Measurements from ENCODE around the gene VSIG10L2. TPM values are rescaled to one million over a fixed set of nuclear protein-coding genes. Genes with fewer than 3 reads are reported as not detected.

Gene VSIG10L2
- total RNA-seq, 5 donors from 2014 or later (not counting 1 experiment from before 2014, with no cell fraction given): not detected

DNA sequence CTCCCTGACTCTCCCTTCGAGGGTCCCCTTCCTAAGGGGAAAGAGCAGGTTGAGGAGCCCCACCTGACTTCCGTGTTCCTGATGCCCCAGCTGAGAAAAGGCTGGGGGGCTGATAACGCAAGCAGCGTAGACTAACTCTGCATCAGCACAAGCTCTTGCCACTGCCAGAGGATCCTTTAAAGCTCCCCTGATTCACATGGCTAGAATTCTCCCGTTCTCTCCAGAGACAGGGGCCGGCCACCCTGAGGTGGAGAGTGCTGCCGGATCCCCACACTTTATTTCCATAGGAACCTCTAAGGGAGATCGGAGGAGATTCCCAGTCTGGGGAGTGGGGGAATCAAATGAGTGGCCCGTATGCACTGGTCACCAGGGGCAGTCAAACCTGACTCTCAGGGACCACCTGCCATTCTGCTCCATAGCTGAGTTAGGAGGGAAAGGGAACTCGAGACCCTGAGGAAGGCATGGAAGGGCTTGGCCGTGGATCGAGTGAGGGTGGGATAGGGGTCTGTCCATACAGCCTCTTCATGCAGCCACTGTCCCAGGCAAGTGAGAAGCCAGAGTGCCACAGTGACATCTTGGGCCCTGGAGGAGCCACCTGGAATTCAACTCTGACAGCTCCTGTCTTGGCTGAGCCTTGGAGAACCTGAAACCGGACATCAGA is 1.4 kb upstream of the VSIG10L2 start:
- H3K27ac ChIP-seq (ENCODE audit: low read length): no peak overlapping the region
- no peak overlapping the region for H3K27ac Mint-ChIP-seq
- WGBS (ENCODE audit: insufficient coverage): 57% methylated on average over 5 of the region's 13 CpGs
- peaks cover 0 to 7% of the 10 kb centered on the region in 2 donors for H3K27me3 Mint-ChIP-seq
- ChIA-PET CTCF (interaction anchor here in 1 of 2 donors (1.0 kb wide), 1 partner anchor 249 kb away, joined by 3 read pairs; no protein-coding TSS in a partner anchor), POLR2A (interaction anchor here in 1 of 2 donors (0.7 kb wide), 1 partner anchor 1179 kb away, joined by 3 read pairs; no protein-coding TSS in a partner anchor)
- H3K27me3 ChIP-seq (replicated peaks in 1 of 2; ENCODE audit: control insufficient read depth in 2 of 2, extremely low read depth in 1 of 2, insufficient read depth in 2 of 2, low read length in 1 of 2): peaks cover 0 to 30% of the 10 kb centered on the region in 2 experiments
- no peaks in the 10 kb centered on the region for H3K9me3 Mint-ChIP-seq
- no peaks in the 10 kb centered on the region for H3K36me3 Mint-ChIP-seq
- H3K9me3 ChIP-seq: no peaks in the 10 kb centered on the region
- no peak overlapping the region for H3K4me3 Mint-ChIP-seq
- H3K36me3 ChIP-seq (ENCODE audit: control insufficient read depth in 2 of 2, extremely low read depth in 1 of 2, insufficient read depth in 1 of 2, low read length in 1 of 2): no peaks in the 10 kb centered on the region
- peaks cover 0 to 4% of the 10 kb centered on the region in 2 experiments for H3K4me1 ChIP-seq (ENCODE audit: control insufficient read depth in 1 of 2, extremely low read depth in 1 of 2, insufficient read depth in 2 of 2, low read length in 2 of 2)
- peaks cover 3 to 7% (median 6%) of the 10 kb centered on the region in 3 donors for H3K4me1 Mint-ChIP-seq
- ATAC-seq (replicated peaks in 1 of 4) (no peak), DNase-seq (no peak)
- H3K4me3 ChIP-seq (ENCODE audit: control insufficient read depth in 1 of 2, extremely low read depth in 1 of 2, low read length in 1 of 2): no peak overlapping the region

DNA sequence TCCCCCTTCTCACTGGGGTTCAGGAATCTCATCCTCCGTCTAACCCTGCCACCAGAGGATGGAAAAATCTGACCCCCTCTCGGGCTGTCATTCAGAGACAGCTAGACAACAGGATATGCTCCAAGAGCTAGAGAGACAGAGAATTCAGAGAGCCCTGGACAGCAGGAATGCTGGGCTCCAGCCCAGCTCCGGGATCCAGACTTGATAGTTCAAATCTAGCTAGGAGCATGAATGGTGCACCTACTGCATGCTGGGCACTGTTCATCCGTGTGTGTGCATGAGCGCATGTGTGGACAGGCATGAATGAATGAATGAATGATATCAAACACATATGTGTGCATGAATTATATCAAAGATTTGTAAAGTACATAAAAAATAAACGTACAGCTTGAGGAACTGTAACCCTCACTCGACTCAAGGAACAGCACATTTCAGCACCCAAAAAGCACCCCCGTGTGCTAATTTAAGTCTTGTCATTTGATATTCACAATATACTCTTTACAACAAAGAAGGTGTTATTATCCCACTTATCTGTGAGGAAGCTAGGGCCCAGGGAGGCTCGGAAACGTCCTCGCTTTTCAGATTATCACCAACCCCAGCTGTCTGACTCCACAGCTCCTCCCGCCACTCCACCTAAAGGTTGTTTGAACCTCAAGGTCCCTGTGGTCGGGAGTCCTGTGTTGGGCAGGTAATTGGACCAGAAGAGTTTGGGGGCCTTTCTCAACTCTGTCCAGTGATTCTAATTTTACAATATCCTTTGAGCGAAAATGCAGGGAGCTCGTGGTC is 640 bp upstream of the VSIG10L2 start:
- Histone ChIP-seq H3K9me3 (no peaks in the 10 kb centered on the region), H3K27ac (ENCODE audit: low read length) (no peak overlapping the region), H3K27me3 (replicated peaks in 1 of 2; ENCODE audit: control insufficient read depth in 2 of 2, extremely low read depth in 1 of 2, insufficient read depth in 2 of 2, low read length in 1 of 2) (peaks cover 0 to 35% of the 10 kb centered on the region in 2 experiments), H3K4me3 (ENCODE audit: control insufficient read depth in 1 of 2, extremely low read depth in 1 of 2, low read length in 1 of 2) (no peak overlapping the region), H3K4me1 (ENCODE audit: control insufficient read depth in 1 of 2, extremely low read depth in 1 of 2, insufficient read depth in 2 of 2, low read length in 2 of 2) (peaks cover 0 to 4% of the 10 kb centered on the region in 2 experiments), H3K36me3 (ENCODE audit: control insufficient read depth in 2 of 2, extremely low read depth in 1 of 2, insufficient read depth in 1 of 2, low read length in 1 of 2) (no peaks in the 10 kb centered on the region)
- no peak for ATAC-seq (replicated peaks in 1 of 4)
- Mint-ChIP-seq H3K9me3 (no peaks in the 10 kb centered on the region), H3K36me3 (no peaks in the 10 kb centered on the region), H3K27me3 (peaks cover 0 to 8% of the 10 kb centered on the region in 2 donors), H3K27ac (no peak overlapping the region), H3K4me1 (peaks cover 3 to 7% (median 6%) of the 10 kb centered on the region in 3 donors), H3K4me3 (no peak overlapping the region)
- 55% methylated on average over 4 of the region's 15 CpGs for WGBS (ENCODE audit: insufficient coverage)
- POLR2A ChIA-PET: interaction anchor here in 1 of 2 donors (0.7 kb wide), 1 partner anchor 1178 kb away, joined by 3 read pairs; no protein-coding TSS in a partner anchor
- CTCF ChIA-PET: interaction anchor here (0.7 to 1.0 kb wide), 2 partner anchors 20 to 249 kb away, joined by 3 read pairs; no protein-coding TSS in a partner anchor
- DNase-seq: peak in 1 of 35 experiments; percentile 7

DNA sequence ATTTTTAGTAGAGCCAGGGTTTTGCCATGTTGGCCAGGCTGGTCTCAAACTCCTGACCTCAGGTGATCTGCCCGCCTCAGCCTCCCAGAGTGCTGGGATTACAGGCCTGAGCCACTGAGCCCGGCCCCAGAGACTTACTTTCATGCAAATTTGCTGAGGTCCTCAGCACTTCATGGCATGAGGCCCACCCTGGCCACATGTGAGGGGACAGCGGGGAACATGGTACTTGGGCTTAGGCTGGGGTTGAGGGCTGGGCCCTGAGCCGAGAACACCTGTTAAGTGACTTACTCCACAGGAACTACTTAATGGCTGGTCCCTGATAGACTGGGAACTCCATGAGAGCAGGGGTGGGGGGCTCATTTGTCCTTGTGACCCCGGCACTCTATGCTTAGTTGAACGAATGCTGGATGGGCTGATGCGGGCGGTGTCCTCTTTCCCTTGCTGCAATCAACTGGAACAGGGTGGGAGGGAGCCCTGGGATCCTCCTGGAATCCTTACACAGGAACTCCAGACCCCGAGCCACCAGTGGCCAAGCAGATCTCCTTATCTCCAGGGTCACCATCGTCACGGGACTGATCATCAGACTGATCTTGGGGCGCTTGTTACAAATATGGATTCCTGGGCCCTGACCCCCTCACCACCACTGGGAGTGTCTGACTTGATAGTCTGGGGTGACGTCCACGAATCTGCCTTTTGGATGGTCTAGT is 1.0 kb downstream of the VSIG10L2 start:
- WGBS (ENCODE audit: insufficient coverage): 51% methylated on average over 2 of the region's 14 CpGs
- H3K27me3 ChIP-seq (replicated peaks in 1 of 2; ENCODE audit: control insufficient read depth in 2 of 2, extremely low read depth in 1 of 2, insufficient read depth in 2 of 2, low read length in 1 of 2): peaks cover 0 to 34% of the 10 kb centered on the region in 2 experiments
- H3K9me3 Mint-ChIP-seq: no peaks in the 10 kb centered on the region
- H3K4me1 Mint-ChIP-seq: peaks cover 3 to 7% (median 5%) of the 10 kb centered on the region in 3 donors
- H3K27ac ChIP-seq (ENCODE audit: low read length): no peak overlapping the region
- no peak overlapping the region for H3K4me3 ChIP-seq (ENCODE audit: control insufficient read depth in 1 of 2, extremely low read depth in 1 of 2, low read length in 1 of 2)
- no peak for DNase-seq
- H3K36me3 Mint-ChIP-seq: no peaks in the 10 kb centered on the region
- H3K9me3 ChIP-seq: no peaks in the 10 kb centered on the region
- ChIA-PET CTCF (no interaction called here), POLR2A (no interaction called here)
- no peak overlapping the region for H3K27ac Mint-ChIP-seq
- H3K36me3 ChIP-seq (ENCODE audit: control insufficient read depth in 2 of 2, extremely low read depth in 1 of 2, insufficient read depth in 1 of 2, low read length in 1 of 2): no peaks in the 10 kb centered on the region
- H3K27me3 Mint-ChIP-seq: peaks cover 0 to 9% of the 10 kb centered on the region in 2 donors
- no peak for ATAC-seq (replicated peaks in 1 of 4)
- H3K4me1 ChIP-seq (ENCODE audit: control insufficient read depth in 1 of 2, extremely low read depth in 1 of 2, insufficient read depth in 2 of 2, low read length in 2 of 2): peaks cover 0 to 4% of the 10 kb centered on the region in 2 experiments
- H3K4me3 Mint-ChIP-seq: no peak overlapping the region

DNA sequence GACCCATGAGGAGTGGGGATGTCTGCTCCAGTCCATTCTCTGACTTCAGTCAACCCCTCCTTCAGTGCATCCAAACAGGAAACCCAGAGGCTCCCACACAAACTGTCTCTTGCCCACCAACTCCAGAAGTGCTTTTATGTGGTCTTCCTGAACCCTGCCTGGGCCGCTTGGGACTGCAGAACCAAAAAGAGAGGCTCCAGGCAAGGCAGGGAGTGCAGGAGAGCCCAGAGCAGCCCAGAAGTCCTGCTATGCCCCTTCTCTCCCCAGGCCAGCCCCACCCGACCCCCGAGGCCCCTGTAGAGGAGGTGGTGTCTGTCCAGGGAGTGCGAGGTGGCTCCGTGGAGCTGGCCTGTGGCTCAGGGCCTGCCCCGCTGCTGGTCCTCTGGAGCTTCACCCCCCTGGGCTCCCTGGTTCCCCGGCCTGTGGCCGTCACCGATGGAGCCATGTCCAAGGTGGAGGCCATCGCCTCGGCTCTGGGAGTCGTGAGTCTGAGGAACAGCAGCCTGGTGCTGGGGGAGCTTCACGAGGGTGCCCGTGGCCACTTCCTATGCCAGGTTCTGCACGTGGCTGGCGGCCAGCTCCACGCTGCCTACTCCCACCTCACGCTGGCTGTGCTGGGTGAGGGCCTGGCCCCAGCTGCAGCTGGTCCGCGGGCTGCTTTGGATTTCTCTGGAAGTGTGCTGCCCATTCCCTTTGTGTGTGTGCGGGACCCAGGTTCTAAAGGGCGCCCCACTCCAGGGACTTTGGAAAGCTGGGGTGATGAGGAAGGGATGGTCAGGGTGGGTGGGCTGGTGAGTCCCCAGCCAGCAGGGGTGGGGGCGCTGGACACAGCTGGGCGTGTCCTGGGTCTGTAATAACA is 1.8 kb downstream of the VSIG10L2 start:
- Histone ChIP-seq H3K4me1 (ENCODE audit: control insufficient read depth in 1 of 2, extremely low read depth in 1 of 2, insufficient read depth in 2 of 2, low read length in 2 of 2) (no peaks in the 10 kb centered on the region), H3K4me3 (ENCODE audit: control insufficient read depth in 1 of 2, extremely low read depth in 1 of 2, low read length in 1 of 2) (no peak overlapping the region), H3K9me3 (no peaks in the 10 kb centered on the region), H3K36me3 (ENCODE audit: control insufficient read depth in 2 of 2, extremely low read depth in 1 of 2, insufficient read depth in 1 of 2, low read length in 1 of 2) (no peaks in the 10 kb centered on the region), H3K27ac (ENCODE audit: low read length) (no peak overlapping the region), H3K27me3 (replicated peaks in 1 of 2; ENCODE audit: control insufficient read depth in 2 of 2, extremely low read depth in 1 of 2, insufficient read depth in 2 of 2, low read length in 1 of 2) (peaks cover 0 to 32% of the 10 kb centered on the region in 2 experiments)
- DNase-seq: no peak
- H3K27ac Mint-ChIP-seq: no peak overlapping the region
- ATAC-seq (replicated peaks in 1 of 4): no peak
- H3K9me3 Mint-ChIP-seq: no peaks in the 10 kb centered on the region
- H3K27me3 Mint-ChIP-seq: peaks cover 0 to 9% of the 10 kb centered on the region in 2 donors
- H3K36me3 Mint-ChIP-seq: no peaks in the 10 kb centered on the region
- WGBS (ENCODE audit: insufficient coverage): 68% methylated on average over 17 of the region's 24 CpGs
- CTCF ChIA-PET: interaction anchor here in 1 of 2 donors (0.5 kb wide), 1 partner anchor 236 kb away, joined by 4 read pairs; no protein-coding TSS in a partner anchor
- POLR2A ChIA-PET: no interaction called here
- no peak overlapping the region for H3K4me3 Mint-ChIP-seq
- H3K4me1 Mint-ChIP-seq: no peaks in the 10 kb centered on the region

DNA sequence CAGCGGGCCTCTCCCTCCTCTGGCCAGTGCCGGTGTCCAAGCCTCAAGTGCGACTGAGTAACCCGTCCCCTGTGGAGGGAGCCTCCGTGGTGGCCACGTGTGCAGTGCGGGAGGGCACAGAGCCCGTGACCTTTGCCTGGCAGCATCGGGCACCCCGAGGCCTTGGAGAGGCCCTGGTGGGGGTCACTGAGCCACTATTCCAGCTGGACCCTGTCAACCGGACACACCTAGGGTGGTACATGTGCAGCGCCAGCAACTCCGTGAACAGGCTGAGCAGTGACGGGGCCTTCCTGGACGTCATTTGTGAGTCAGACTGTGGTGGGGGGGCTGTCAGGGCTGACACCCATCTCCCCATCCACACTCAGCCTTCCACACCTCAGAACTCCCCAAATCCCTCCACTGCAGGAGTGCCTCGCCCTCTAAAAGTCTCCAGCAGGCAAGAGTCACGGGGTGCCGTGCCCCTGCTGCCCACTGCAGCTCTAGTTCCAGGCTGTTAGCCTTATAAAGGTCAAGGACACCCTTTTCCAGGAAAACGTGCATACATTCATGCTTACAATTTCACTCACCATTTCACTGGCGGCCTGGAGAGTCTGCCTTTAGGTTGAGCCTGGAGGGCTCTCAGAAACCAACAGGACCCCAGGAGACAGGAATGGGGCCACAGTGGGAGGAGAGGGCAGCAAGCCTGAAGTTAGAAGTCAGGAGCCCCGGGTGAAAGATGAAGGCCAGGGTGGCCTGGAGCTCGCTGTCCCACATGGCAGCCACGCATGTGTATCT is 2.6 kb downstream of the VSIG10L2 start:
- H3K4me1 Mint-ChIP-seq: no peaks in the 10 kb centered on the region
- ChIA-PET POLR2A (no interaction called here), CTCF (no interaction called here)
- ATAC-seq (replicated peaks in 1 of 4) (no peak), DNase-seq (no peak)
- H3K27me3 ChIP-seq (replicated peaks in 1 of 2; ENCODE audit: control insufficient read depth in 2 of 2, extremely low read depth in 1 of 2, insufficient read depth in 2 of 2, low read length in 1 of 2): peaks cover 0 to 38% of the 10 kb centered on the region in 2 experiments
- WGBS (ENCODE audit: insufficient coverage): 71% methylated on average over 19 of the region's 23 CpGs
- peaks cover 0 to 9% of the 10 kb centered on the region in 2 donors for H3K27me3 Mint-ChIP-seq
- H3K27ac ChIP-seq (ENCODE audit: low read length): no peak overlapping the region
- no peaks in the 10 kb centered on the region for H3K9me3 Mint-ChIP-seq
- H3K4me1 ChIP-seq (ENCODE audit: control insufficient read depth in 1 of 2, extremely low read depth in 1 of 2, insufficient read depth in 2 of 2, low read length in 2 of 2): no peaks in the 10 kb centered on the region
- no peak overlapping the region for H3K4me3 ChIP-seq (ENCODE audit: control insufficient read depth in 1 of 2, extremely low read depth in 1 of 2, low read length in 1 of 2)
- no peak overlapping the region for H3K27ac Mint-ChIP-seq
- no peaks in the 10 kb centered on the region for H3K36me3 Mint-ChIP-seq
- no peaks in the 10 kb centered on the region for H3K36me3 ChIP-seq (ENCODE audit: control insufficient read depth in 2 of 2, extremely low read depth in 1 of 2, insufficient read depth in 1 of 2, low read length in 1 of 2)
- no peaks in the 10 kb centered on the region for H3K9me3 ChIP-seq
- no peak overlapping the region for H3K4me3 Mint-ChIP-seq
